Esophagus muscularis mucosa (tissue), 4 donors: Measurements from ENCODE around the gene WNT8B. TPM values are rescaled to one million over a fixed set of nuclear protein-coding genes. Genes with fewer than 3 reads are reported as not detected.

ENCODE experiments used
- DNase-seq: peaks from one replicate; pipeline ENCODE4 v3.0.0-alpha.2; 2017; ENCODE audit errors: extremely low spot score
- H3K27ac ChIP-seq, 4 donors: fragments of 200-600 bp; sonication (generic); replicated peaks in 1 of 4; 1 replicate in 3 of 4; 2 replicates in 1 of 4; pipeline ENCODE4 v1.5.1; 2016 to 2019; ENCODE audit warnings: mild to moderate bottlenecking in 1 of 4
- H3K27me3 ChIP-seq, 4 donors: fragments of 200-600 bp; sonication (generic); one replicate each; pipeline versions ENCODE4 v1.5.1 to v1.6.0; 2016 to 2019
- H3K36me3 ChIP-seq, 4 donors: fragments of 200-600 bp; sonication (generic); one replicate each; pipeline ENCODE4 v1.5.1; 2016 to 2019
- H3K4me1 ChIP-seq, 4 donors: fragments of 200-600 bp; sonication (generic); one replicate each; pipeline ENCODE4 v1.5.1; 2016 to 2019
- H3K4me3 ChIP-seq, 4 donors: fragments of 200-600 bp; sonication (generic); 1 replicate in 2 of 4; 2 replicates in 2 of 4; pipeline ENCODE4 v1.5.1; 2016 to 2019; ENCODE audit warnings: mild to moderate bottlenecking in 4 of 4, moderate library complexity in 1 of 4
- H3K9me3 ChIP-seq, 4 donors: fragments of 200-600 bp; sonication (generic); 1 replicate in 3 of 4; 2 replicates in 1 of 4; pipeline ENCODE4 v1.5.1; 2016 to 2019
- CTCF ChIP-seq, 3 experiments: fragments of 200-600 bp in 2 of 3; fragments of 450-650 bp in 1 of 3; sonication (generic) in 2 of 3; IDR thresholded peaks; one replicate each; pipeline ENCODE4 v1.5.1; 2017 to 2019; ENCODE audit warnings: antibody characterized with exemption in 3 of 3, mild to moderate bottlenecking in 2 of 3, moderate library complexity in 1 of 3
- EP300 ChIP-seq: sonication (generic); formaldehyde crosslinking; IDR thresholded peaks from one replicate; pipeline ENCODE4 v1.6.1; 2017; ENCODE audit warnings: antibody characterized with exemption
- POLR2A ChIP-seq: fragments of 450-650 bp; IDR thresholded peaks from one replicate; pipeline ENCODE4 v1.6.1; 2017; ENCODE audit warnings: antibody characterized with exemption, moderate library complexity, mild to moderate bottlenecking, low read depth
- POLR2AphosphoS5 ChIP-seq, 2 donors: sonication (generic); formaldehyde crosslinking; IDR thresholded peaks; one replicate each; pipeline ENCODE4 v1.6.1; 2017; ENCODE audit warnings: antibody characterized with exemption in 2 of 2
- WGBS: methylation state at CpG from one replicate; pipeline ENCODE4 v1.1.5; 2018; 5-methylcytosine and 5-hydroxymethylcytosine counted together
- intact Hi-C: fragments of 100-400 bp; cut with DNase I; formaldehyde crosslinking; loops from one replicate; pipeline ENCODE4 v1.15.1; 2023
- total RNA-seq, 4 donors: library from RNA; depleted of rRNA; stranded (reverse); fragments of >200 nt; gene quantifications; one replicate each; pipeline versions ENCODE4 v1.1.0 to v1.2.1, GENCODE V29; 2016

WNT8B gene
- total RNA-seq, 4 donors from 2014 or later: not detected

- TF ChIP-seq CTCF (IDR thresholded peaks at IDR 0.05) (no peak), POLR2AphosphoS5 (IDR thresholded peaks at IDR 0.05) (no peak), POLR2A (no peak), EP300 (no peak)
- H3K27me3 ChIP-seq: no peaks in the 10 kb centered on the region
- H3K36me3 ChIP-seq: peaks cover 27 to 39% (median 32%) of the 10 kb centered on the region in 4 donors
- no peak for DNase-seq
- intact Hi-C loops: no loop called here
- WGBS: 1% methylated on average over 16 of the region's 18 CpGs
- peak overlapping the region; percentile 85 to 91 (median 88) for H3K27ac ChIP-seq
- peaks cover 19 to 32% (median 31%) of the 10 kb centered on the region in 4 donors for H3K4me1 ChIP-seq
- H3K9me3 ChIP-seq: no peaks in the 10 kb centered on the region
- peak overlapping the region; percentile 91 to 96 (median 94) for H3K4me3 ChIP-seq
These were observed 66.2 kb downstream of the WNT8B start for GRCh38 chr10:100528921-100529474.

GRCh38 chr10:100529475-100530298 is 66.9 kb downstream of the WNT8B start, which contains the start of gene NDUFB8:
Gene NDUFB8, minus strand, starts transcription at chr10:100529871. Its CDS starts 20 bp downstream, at chr10:100529851.
- under 1% methylated on average over 31 of the region's 43 CpGs for WGBS
- Histone ChIP-seq H3K27me3 (no peaks in the 10 kb centered on the region), H3K27ac (peak within 1 kb of the TSS; percentile 85 to 91 (median 88)), H3K4me3 (peak within 1 kb of the TSS; percentile 91 to 96 (median 94)), H3K36me3 (peaks cover 20 to 33% (median 25%) of the 10 kb centered on the region in 4 donors), H3K4me1 (peaks cover 19 to 34% (median 31%) of the 10 kb centered on the region in 4 donors), H3K9me3 (no peaks in the 10 kb centered on the region)
- intact Hi-C loops: no loop called here
- TF ChIP-seq EP300: no peak
- peak in 1 of 3 experiments; percentile 27 for TF ChIP-seq CTCF (IDR thresholded peaks at IDR 0.05)
- TF ChIP-seq POLR2AphosphoS5 (IDR thresholded peaks at IDR 0.05): peak; percentile 87 to 94
- peak; percentile 98 for DNase-seq

GRCh38 chr10:100531761-100532160 is 69.0 kb downstream of the WNT8B start:
- H3K9me3 ChIP-seq: no peaks in the 10 kb centered on the region
- no peak for DNase-seq
- H3K27ac ChIP-seq: no peak overlapping the region
- intact Hi-C loops: no loop called here
- peaks cover under 1 to 12% (median 6%) of the 10 kb centered on the region in 4 donors for H3K36me3 ChIP-seq
- H3K27me3 ChIP-seq: no peaks in the 10 kb centered on the region
- H3K4me3 ChIP-seq: no peak overlapping the region
- peaks cover 25 to 49% (median 47%) of the 10 kb centered on the region in 4 donors for H3K4me1 ChIP-seq
- TF ChIP-seq CTCF (IDR thresholded peaks at IDR 0.05) (no peak), POLR2AphosphoS5 (IDR thresholded peaks at IDR 0.05) (no peak), EP300 (no peak), POLR2A (no peak)

Other genes starting within 250 kb of the WNT8B start
- 10 to 100 TPM; 16.8 to 25.7 (median 23.8) TPM for gene CHUK, start 233.4 kb upstream of the WNT8B start, total RNA-seq
- gene CWF19L1, start 195.4 kb upstream of the WNT8B start, total RNA-seq: 10 to 100 TPM; 11.6 to 16.4 (median 12.4) TPM
- 10 to 100 TPM; 11.2 to 23.4 (median 17.5) TPM for gene BLOC1S2, start 176.3 kb upstream of the WNT8B start, total RNA-seq
- gene PKD2L1, start 132.8 kb upstream of the WNT8B start, total RNA-seq: not detected
- gene SCD, start 115.8 kb upstream of the WNT8B start, total RNA-seq: 10 to 100 TPM in 1 of 4 donors, 1 to 10 TPM in 3; 7.1 to 16.8 (median 9.1) TPM
- 1 to 10 TPM; 2.8 to 5.2 (median 4.1) TPM for gene SEC31B, start 56.9 kb downstream of the WNT8B start, total RNA-seq
- 100 to 1,000 TPM; 231 to 315 (median 279) TPM for gene NDUFB8, start 66.9 kb downstream of the WNT8B start, total RNA-seq
- gene HIF1AN, start 72.9 kb downstream of the WNT8B start, total RNA-seq: 10 to 100 TPM in 3 of 4 donors, 1 to 10 TPM in 1; 7.6 to 15.4 (median 13.6) TPM